ENCODE data around the gene CCL3.

The CCL3 gene

DNA sequence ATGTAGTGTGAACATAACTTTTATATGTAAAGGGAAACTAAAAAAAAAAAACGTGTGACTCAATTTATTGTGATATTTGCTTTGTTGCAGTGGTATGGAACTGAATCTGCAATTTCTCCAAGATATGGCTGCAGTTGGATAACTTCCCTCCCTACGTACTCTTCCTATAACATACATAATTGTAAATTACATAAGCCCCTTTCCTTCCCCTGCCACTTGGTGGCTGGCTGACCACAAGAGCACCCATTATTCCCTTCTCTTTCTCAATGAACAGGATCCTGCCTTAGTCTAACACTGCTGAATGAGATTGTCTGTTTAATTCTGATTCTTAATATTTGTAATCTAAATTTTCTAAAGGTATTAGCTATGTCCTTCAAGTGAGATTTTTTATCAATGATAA, 41.5 kb upstream of the CCL3 start:
- TF ChIP-seq, protein P1, sequence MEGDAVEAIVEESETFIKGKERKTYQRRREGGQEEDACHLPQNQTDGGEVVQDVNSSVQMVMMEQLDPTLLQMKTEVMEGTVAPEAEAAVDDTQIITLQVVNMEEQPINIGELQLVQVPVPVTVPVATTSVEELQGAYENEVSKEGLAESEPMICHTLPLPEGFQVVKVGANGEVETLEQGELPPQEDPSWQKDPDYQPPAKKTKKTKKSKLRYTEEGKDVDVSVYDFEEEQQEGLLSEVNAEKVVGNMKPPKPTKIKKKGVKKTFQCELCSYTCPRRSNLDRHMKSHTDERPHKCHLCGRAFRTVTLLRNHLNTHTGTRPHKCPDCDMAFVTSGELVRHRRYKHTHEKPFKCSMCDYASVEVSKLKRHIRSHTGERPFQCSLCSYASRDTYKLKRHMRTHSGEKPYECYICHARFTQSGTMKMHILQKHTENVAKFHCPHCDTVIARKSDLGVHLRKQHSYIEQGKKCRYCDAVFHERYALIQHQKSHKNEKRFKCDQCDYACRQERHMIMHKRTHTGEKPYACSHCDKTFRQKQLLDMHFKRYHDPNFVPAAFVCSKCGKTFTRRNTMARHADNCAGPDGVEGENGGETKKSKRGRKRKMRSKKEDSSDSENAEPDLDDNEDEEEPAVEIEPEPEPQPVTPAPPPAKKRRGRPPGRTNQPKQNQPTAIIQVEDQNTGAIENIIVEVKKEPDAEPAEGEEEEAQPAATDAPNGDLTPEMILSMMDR (conservative IDR thresholded peaks at IDR 0.05) = no peak
- H3K27ac ChIP-seq = no peak overlapping the region

DNA sequence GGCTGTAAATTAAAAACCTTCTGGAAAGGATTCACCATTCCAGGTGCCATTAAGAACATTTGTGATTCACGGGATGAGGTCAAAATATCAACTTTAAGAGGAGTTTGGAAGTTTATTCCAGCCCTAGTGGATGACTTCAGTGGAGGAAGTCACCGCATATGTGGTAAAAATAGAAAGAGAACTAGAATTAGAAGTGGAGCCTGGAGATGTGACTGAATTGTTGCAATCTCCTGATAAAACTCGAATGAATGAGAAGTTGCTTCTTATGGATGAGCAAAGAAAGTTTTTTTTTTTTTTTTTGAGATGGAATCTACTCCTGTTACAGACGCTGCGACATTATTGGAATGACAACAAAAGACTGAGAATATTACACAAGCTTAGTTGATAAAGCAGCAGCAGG, 40.4 kb upstream of the CCL3 start:
- TF ChIP-seq, protein P1 (conservative IDR thresholded peaks at IDR 0.05) = no peak
- no peak overlapping the region for H3K27ac ChIP-seq

DNA sequence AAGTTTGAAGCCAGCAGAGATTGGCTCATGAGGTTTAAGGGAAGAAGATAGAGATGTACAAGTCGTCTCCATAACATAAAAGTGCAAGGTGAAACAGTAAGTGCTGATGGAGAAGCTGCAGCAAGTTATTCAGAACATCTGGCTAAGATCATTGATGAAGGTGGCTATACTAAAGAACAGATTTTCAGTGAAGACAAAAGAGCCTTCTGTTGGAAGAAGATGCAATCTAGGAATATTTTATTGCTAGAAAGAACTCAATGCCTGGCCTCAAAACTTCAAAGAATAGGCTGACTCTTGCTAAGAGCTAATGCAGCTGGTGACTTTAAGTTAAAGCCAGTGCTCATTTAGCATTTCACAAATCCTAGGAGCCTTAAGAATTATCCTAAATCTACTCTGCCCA, 39.7 kb upstream of the CCL3 start:
- TF ChIP-seq, protein P1 (conservative IDR thresholded peaks at IDR 0.05) = no peak
- H3K27ac ChIP-seq = no peak overlapping the region

DNA sequence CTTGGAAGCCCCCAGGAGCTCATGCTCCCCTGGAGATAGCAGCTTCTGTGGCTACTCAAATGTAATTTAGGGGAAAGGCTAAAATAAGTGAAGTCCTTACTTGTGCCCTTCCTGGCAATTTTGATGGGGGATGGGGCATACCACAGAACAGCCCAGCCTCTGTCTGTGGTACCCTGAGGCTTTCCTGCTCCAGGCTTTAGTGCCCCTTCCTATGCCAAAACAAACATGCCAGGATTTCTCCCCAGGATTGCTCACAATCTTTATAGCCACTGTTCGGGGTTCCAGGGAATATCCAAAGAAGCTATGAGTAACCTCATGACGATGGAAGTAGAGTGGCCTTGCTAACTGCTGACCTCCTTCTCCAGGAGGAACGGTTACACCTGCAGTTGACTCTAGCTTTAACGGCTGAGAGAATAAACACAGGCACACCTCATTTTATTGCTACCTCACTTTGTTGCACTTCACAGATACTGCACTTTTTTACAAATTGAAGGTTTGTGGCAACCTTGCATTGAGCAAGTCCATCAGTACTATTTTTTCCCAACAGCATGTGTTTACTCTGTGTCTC, 38.6 kb upstream of the CCL3 start:
- TF ChIP-seq, protein P1 (conservative IDR thresholded peaks at IDR 0.05) = no peak
- no peak overlapping the region for H3K27ac ChIP-seq

DNA sequence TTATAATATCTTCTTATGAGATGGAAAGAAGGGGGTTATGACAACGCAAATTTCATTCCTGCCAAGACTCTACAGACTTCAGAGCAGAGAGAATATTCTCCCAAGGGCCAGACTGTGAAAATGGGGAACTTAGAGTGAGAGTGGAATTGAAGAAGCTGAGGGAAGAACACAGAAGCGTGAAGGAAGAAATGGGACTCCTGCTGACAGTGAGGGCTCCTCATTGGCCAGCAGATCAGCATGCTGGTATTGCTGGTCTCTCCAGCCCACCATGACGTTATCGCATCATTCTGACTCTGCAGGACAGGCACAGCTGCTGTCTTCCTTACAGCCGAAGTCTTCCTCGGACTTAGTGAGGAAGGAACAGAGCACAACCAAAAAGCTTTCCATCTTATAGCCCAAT, 38.0 kb upstream of the CCL3 start:
- TF ChIP-seq, protein P1 (conservative IDR thresholded peaks at IDR 0.05) = no peak
- no peak overlapping the region for H3K27ac ChIP-seq

DNA sequence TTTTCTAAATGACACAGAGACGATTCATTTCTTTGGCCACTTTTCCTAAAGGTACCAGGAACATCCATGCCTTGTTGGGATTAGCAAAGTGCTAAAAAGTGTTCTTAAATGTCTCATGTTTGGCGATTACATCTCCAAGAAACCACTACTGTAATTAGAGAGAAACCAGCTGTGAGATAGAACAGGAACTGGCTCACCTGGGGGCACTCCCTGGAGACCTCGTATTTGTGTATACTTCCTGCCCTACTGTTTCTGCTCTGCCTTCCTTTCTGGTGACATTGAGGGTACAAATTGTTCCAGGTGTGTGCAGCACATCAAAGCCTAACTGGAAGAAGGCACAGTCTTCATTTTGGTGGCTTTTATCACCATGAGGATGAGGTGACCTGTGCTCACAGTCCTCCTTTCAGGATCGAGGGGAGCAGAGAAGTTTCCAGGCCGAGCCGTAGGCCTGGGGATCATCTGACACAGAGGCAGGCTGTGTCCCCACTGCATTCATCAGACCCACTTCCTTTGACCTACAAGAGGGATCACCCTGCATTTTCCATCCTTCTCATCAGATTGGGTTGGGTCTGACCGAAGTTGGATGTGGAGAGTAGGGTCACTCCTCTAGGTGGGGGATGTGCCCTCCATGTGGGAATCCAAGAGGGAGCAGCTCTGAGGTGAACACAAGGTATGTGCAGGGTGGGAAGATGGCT, 37.4 kb upstream of the CCL3 start:
- TF ChIP-seq, protein P1 (conservative IDR thresholded peaks at IDR 0.05) = no peak
- H3K27ac ChIP-seq = no peak overlapping the region

DNA sequence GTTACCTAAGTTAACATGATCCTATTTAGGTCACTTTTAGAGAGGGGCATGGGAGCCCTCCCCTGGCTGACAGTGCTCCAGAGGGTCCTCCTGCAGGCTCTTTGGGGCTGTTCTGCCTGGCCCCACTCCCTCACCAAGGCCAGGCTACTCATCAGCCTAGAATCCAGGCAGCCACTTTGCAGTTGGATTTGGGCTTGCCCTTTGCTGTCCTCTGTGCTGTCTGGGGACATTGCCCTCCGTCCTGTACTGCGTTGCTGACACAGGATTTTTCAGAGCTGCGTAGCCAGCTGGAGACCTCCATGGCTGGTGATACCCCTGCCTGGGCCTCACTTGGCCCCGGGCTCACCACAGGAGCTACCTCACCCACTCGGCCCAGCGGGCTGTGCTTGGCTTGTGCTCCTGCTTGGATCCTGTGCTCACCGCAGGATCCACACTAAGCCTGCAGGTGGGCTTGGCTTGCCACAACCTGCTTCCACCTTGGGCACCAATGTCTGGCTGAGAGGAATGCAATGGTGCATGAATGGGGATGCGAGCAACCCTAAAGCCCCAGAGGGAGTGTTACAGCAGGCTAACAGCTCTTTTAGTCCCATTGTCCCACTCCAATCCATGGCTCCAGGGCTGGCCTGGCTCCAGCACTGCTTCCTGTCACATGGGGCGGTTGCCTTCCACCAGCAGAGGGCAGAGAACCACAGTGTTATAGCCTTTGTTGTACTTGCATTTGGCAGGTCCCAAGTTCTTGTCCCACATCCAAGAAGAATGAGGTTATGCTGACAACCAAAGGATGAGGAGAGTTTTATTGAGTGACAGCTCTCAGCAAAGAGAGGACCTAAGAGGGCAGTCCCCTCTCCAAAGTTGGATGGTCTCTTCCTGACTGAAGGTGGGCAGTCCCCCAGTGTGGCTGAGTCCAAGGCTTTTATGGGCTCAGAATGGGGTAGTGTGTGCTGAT, 35.2 kb upstream of the CCL3 start:
- TF ChIP-seq, protein P1 (conservative IDR thresholded peaks at IDR 0.05) = no peak

More for the DNA sequence above, 35.2 kb upstream of the CCL3 start:
- H3K27ac ChIP-seq = no peak overlapping the region
